ENCODE measurements around the gene OPCML. TPM values are rescaled to one million over a fixed set of nuclear protein-coding genes. Genes with fewer than 3 reads are reported as not detected.

OPCML gene
- total RNA-seq, 2 donors from 2014 or later, result 0.60 to 1.3 TPM

GRCh38 chr11:133507185-133507584, 25.1 kb downstream of the OPCML start:
- intact Hi-C loops (cut with DNase I), result no loop called here
- no peak for DNase-seq (ENCODE audit: low spot score)

DNA sequence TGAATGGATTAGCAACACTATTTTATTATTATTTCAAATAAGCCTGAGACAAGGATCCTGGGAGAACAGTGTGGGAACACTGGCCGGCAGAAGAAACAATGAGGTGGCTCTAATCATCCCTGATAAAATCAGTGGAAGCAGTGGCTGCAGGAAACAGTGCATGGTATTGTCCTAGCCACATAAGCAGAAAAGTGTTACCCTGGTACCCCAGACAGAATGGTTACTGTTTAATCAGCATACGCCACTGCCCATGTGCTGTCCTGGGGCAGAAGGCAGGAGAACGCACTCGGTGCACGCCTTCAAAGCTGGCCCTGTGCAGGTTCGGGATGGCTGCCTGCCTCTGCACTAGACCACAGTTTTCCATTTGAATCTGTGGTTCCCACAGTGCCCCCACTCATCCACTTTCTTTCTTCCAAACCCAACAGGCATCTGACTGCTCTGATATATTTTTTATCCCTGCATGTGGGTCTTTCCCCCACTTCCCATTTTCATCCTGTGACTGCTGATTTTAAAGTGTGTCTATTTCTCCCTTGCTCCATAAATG, 25.7 kb downstream of the OPCML start:
- DNase-seq (ENCODE audit: low spot score), result no peak
- intact Hi-C loops (cut with DNase I), result no loop called here

DNA sequence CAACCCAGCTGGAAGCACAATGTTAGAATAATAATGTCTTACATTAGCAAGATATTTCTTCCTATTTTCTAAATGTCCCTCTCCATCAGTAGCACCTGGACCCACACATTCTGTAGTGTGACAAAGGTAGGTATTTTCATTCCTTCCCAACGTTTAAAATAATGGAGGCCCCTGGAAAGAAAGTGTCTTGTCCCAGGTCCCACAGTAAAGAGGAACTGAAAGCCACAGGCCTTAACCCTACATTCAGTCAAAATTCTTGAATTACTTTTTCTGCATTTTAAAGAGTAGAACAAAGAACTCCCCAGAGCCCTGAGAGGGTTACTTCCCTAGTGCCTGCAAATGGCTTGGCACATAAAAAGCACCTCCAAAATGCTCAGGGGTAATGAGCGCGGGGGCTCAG, 26.3 kb downstream of the OPCML start:
- DNase-seq (ENCODE audit: low spot score), result no peak
- intact Hi-C loops (cut with DNase I), result no loop called here

DNA sequence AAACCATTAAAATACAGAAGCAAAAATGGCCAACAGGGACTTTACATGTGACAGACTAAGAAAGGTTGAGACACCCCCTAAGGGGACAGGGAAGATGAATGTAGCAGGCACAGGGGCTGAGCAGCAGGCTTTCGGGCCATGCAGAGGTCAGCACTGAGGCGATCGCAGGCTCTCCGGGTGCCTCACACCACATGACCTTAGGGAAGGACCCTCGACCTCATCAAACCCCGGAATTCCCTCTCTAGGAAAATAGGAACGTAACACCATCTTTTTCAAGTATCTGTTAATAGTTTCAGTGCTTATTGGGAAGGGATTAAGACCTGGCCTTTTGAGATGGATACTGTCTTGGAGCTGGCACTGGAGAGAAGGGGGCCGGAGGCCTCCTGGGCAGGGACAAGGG, 27.4 kb downstream of the OPCML start:
- intact Hi-C loops (cut with DNase I), result no loop called here
- DNase-seq (ENCODE audit: low spot score), result no peak

GRCh38 chr11:133503776-133504175, 28.5 kb downstream of the OPCML start:
- DNase-seq (ENCODE audit: low spot score), result no peak

GRCh38 chr11:133503236-133503635, 29.1 kb downstream of the OPCML start:
- no peak for DNase-seq (ENCODE audit: low spot score)
- intact Hi-C loops (cut with DNase I), result no loop called here

More at GRCh38 chr11:133503776-133504175, 28.5 kb downstream of the OPCML start:
- intact Hi-C loops (cut with DNase I), result no loop called here

DNA sequence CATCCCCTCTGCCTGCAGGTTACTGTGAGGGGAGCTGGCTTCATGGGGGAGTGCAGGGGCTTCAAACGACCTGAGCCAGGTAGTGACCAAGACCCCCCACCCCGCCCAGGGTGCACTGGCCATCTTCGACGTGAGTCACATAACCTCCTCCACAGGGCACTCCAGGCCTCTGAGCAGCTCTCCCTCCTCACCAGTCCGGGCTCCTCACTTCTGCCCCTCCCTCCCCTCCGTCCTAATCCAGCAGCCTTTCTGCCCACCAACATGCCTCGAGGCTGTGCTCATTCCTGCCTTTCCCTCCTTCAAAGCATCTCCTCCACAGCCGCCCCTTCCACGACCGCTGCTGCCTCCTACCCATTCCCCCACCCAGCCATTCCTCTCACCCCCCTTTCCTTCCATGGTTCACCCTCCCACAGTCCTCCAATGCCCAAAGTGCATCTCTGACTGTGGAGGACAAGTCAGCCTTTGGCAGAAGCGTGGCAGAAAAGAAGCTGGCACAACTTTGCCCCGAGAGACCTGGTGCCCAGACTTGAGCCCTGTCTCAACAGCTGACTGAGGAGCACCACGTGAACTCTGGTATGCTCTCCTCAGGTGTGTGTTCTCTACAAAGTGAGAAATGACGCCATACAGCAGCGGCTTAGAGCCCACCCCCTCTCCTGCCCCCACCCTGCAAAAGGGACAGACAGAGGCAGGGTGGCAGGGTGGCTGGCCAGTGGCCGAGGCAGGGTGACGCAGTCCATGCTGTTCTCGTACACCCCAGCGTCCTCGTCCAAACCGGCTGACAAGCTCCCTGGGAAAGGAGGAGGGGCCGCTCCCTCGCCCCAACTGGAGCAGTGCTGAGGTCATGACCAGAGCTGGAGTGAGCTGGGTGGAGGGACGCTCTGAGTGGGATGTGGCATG, 30.4 kb downstream of the OPCML start:
- no peak for DNase-seq (ENCODE audit: low spot score)
- intact Hi-C loops (cut with DNase I), result no loop called here

DNA sequence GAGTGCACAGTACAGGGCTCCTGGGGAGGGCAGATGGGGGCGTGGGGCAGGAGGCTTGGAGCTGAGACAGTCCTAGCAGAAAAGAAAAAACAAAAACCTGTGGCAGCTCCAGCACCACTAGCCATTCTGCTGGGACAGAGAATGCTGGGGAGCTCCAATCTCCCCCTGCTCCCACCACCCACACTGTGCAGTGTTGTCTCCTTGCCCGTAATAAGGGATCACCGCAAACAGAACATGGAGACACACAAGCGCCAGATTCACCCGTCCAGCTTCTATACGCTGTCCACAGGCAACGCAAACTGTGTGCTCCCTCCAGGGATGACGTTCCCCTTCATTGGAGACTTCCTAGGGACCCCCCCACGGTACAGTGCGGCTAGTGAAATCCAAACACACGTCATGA, 31.4 kb downstream of the OPCML start:
- DNase-seq (ENCODE audit: low spot score), result no peak
- intact Hi-C loops (cut with DNase I), result no loop called here

- intact Hi-C loops (cut with DNase I), result no loop called here
- DNase-seq (ENCODE audit: low spot score), result no peak
Measured at GRCh38 chr11:133500435-133500834, 31.9 kb downstream of the OPCML start.

- intact Hi-C loops (cut with DNase I), result no loop called here
- DNase-seq (ENCODE audit: low spot score), result no peak
Measured at GRCh38 chr11:133498969-133499368, 33.3 kb downstream of the OPCML start.

GRCh38 chr11:133497477-133498140, 34.7 kb downstream of the OPCML start:
- no peak for DNase-seq (ENCODE audit: low spot score)
- intact Hi-C loops (cut with DNase I), result no loop called here

- intact Hi-C loops (cut with DNase I), result no loop called here
- no peak for DNase-seq (ENCODE audit: low spot score)
Measured at GRCh38 chr11:133492895-133493294, 39.4 kb downstream of the OPCML start.

DNA sequence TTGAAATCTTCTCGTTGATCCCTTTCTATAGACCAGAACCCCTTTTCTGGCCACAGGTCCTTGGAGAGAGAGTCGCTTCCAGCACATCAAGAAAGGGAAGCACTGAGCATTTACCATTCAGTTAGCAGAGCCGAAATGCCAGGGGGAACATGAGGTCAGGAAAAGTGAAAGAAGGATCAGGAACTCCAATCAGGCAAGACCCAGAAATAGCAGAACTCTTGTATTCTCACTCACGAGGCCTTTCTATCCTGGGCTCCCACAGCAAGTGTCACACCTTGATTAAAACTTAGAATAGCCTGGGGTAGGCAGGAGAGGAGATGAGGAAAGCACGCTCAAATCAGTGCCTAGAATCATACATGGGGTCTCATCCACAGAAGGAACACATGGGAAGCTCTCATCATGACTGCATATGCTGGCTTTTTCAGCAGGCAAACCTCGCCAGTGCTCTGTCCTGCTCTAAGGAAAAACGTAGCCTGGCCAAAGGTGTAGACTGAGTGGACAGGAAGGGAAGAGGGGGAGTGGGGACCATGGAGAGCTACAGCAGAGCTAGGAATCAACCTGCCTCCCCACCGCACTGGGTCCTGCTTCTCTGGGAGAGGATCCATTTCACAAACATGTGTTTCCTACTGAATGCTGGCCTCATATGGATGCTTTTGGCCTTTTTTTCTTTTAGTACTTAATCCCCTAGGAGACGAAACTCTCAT, 40.5 kb downstream of the OPCML start:
- intact Hi-C loops (cut with DNase I), result no loop called here
- DNase-seq (ENCODE audit: low spot score), result no peak

GRCh38 chr11:133480722-133481121, 51.6 kb downstream of the OPCML start:
- intact Hi-C loops (cut with DNase I), result no loop called here

GRCh38 chr11:133479209-133479608, 53.1 kb downstream of the OPCML start:
- intact Hi-C loops (cut with DNase I), result no loop called here
- DNase-seq (ENCODE audit: low spot score), result no peak

More at GRCh38 chr11:133480722-133481121, 51.6 kb downstream of the OPCML start:
- DNase-seq (ENCODE audit: low spot score), result no peak

- no peak for DNase-seq (ENCODE audit: low spot score)
- intact Hi-C loops (cut with DNase I), result no loop called here
Measured at GRCh38 chr11:133477251-133477625, 55.1 kb downstream of the OPCML start.

GRCh38 chr11:133476570-133477250, 55.6 kb downstream of the OPCML start:
- intact Hi-C loops (cut with DNase I), result no loop called here
- DNase-seq (ENCODE audit: low spot score), result no peak

- no peak for DNase-seq (ENCODE audit: low spot score)
- intact Hi-C loops (cut with DNase I), result no loop called here
Measured at GRCh38 chr11:133474461-133474860, 57.8 kb downstream of the OPCML start.

GRCh38 chr11:133467686-133468085, 64.6 kb downstream of the OPCML start:
- DNase-seq (ENCODE audit: low spot score), result no peak
- intact Hi-C loops (cut with DNase I), result no loop called here

All from posterior vena cava (tissue), 2 donors.